Karpas-422 (cell line): ENCODE data around the gene PLXDC2. TPM values are rescaled to one million over a fixed set of nuclear protein-coding genes. Genes with fewer than 3 reads are reported as not detected.
"Not testable (repeated sequence)": the region's sequence is repeated elsewhere in the genome, so short reads cannot be mapped to it uniquely, and the experiment has no call there.

ENCODE experiments used
- DNase-seq: peaks from one replicate; pipeline ENCODE4 v3.0.0-alpha.2; 2015
- H2AFZ ChIP-seq: fragments of 200-600 bp; sonication (generic); 2 replicates; pipeline ENCODE4 v1.6.1; 2014; ENCODE audit warnings: antibody characterized with exemption, low read length, mixed read lengths
- H3K27ac ChIP-seq: fragments of 200-600 bp; sonication (generic); 2 replicates; pipeline ENCODE4 v1.5.1; 2014; ENCODE audit warnings: mild to moderate bottlenecking, low read length, moderate library complexity
- H3K27me3 ChIP-seq: fragments of 200-600 bp; sonication (generic); 2 replicates; pipeline ENCODE4 v1.6.1; 2014; ENCODE audit warnings: low read length, mixed read lengths
- H3K36me3 ChIP-seq: fragments of 200-600 bp; sonication (generic); 2 replicates; pipeline ENCODE4 v1.6.1; 2014; ENCODE audit warnings: low read length, mixed read lengths; ENCODE audit not compliant: insufficient read depth
- H3K4me1 ChIP-seq: fragments of 200-600 bp; sonication (generic); 2 replicates; pipeline ENCODE4 v1.6.1; 2014; ENCODE audit warnings: mild to moderate bottlenecking, low read length, mixed read lengths
- H3K4me2 ChIP-seq: fragments of 200-600 bp; sonication (generic); 2 replicates; pipeline ENCODE4 v1.6.1; 2014; ENCODE audit warnings: low read length, low read depth, mild to moderate bottlenecking; ENCODE audit not compliant: poor library complexity, severe bottlenecking
- H3K4me3 ChIP-seq: fragments of 200-600 bp; sonication (generic); 2 replicates; pipeline ENCODE4 v1.5.1; 2014; ENCODE audit warnings: mild to moderate bottlenecking, antibody characterized with exemption, low read length, mixed read lengths
- H3K79me2 ChIP-seq: fragments of 200-600 bp; sonication (generic); 2 replicates; pipeline ENCODE4 v1.6.1; 2014; ENCODE audit warnings: mild to moderate bottlenecking, low read length, mixed read lengths
- H3K9ac ChIP-seq: fragments of 200-600 bp; sonication (generic); 2 replicates; pipeline ENCODE4 v1.6.0; 2014; ENCODE audit warnings: low read length
- H3K9me2 ChIP-seq: fragments of 200-600 bp; sonication (generic), shearing (Covaris generic); replicated peaks from 2 replicates; pipeline ENCODE4 v1.6.0; 2014; ENCODE audit warnings: mild to moderate bottlenecking, low read length, moderate library complexity; ENCODE audit not compliant: insufficient read depth
- H3K9me3 ChIP-seq: fragments of 300-700, 200-600 bp; sonication (generic); 2 replicates; pipeline ENCODE4 v1.6.1; 2014; ENCODE audit warnings: low read length, mixed read lengths
- H4K20me1 ChIP-seq: fragments of 200-600 bp; sonication (generic); 2 replicates; pipeline ENCODE4 v1.6.1; 2014; ENCODE audit warnings: mild to moderate bottlenecking, antibody characterized with exemption, low read length, low read depth; ENCODE audit not compliant: insufficient read depth
- total RNA-seq: library from RNA; depleted of rRNA; stranded (reverse); fragments of >200 nt; shearing (Covaris generic); gene quantifications from 2 replicates; pipeline ENCODE4 v1.2.3, GENCODE V29; 2014; ENCODE audit warnings: low replicate concordance

The PLXDC2 gene
- total RNA-seq, 1 experiment from 2014 or later, result not detected

- not testable (repeated sequence) for H3K4me2 ChIP-seq, H3K4me1 ChIP-seq, H2AFZ ChIP-seq, H3K9me2 ChIP-seq, H4K20me1 ChIP-seq, H3K4me3 ChIP-seq, H3K79me2 ChIP-seq, DNase-seq, H3K9ac ChIP-seq, H3K27ac ChIP-seq, H3K27me3 ChIP-seq, H3K36me3 ChIP-seq
- H3K9me3 ChIP-seq, result peaks cover 11% of the 10 kb centered on the region; the same call in 1 of the 2 replicates
These were observed 375.2 kb downstream of the PLXDC2 start for GRCh38 chr10:20191392-20191791.

GRCh38 chr10:20195076-20195475 is 378.8 kb downstream of the PLXDC2 start:
- Histone ChIP-seq H4K20me1 (no peaks in the 10 kb centered on the region), H3K79me2 (no peaks in the 10 kb centered on the region), H3K9ac (no peak overlapping the region), H3K4me1 (no peaks in the 10 kb centered on the region), H3K9me2 (no peaks in the 10 kb centered on the region), H2AFZ (no peak overlapping the region), H3K4me2 (no peak overlapping the region), H3K27me3 (no peaks in the 10 kb centered on the region), H3K9me3 (peaks cover 3% of the 10 kb centered on the region; the same call in 1 of the 2 replicates), H3K27ac (no peak overlapping the region), H3K4me3 (no peak overlapping the region), H3K36me3 (no peaks in the 10 kb centered on the region)
- DNase-seq, result no peak

- H2AFZ ChIP-seq, result no peak overlapping the region
- no peak for DNase-seq
- no peak overlapping the region for H3K9ac ChIP-seq
- H3K27me3 ChIP-seq, result no peaks in the 10 kb centered on the region
- H3K9me3 ChIP-seq, result peaks cover 18% of the 10 kb centered on the region
- no peaks in the 10 kb centered on the region for H3K4me1 ChIP-seq
- no peak overlapping the region for H3K4me2 ChIP-seq
- H3K79me2 ChIP-seq, result no peaks in the 10 kb centered on the region
- H3K4me3 ChIP-seq, result no peak overlapping the region
- H3K9me2 ChIP-seq, result no peaks in the 10 kb centered on the region
- H3K36me3 ChIP-seq, result no peaks in the 10 kb centered on the region
- no peak overlapping the region for H3K27ac ChIP-seq
- H4K20me1 ChIP-seq, result no peaks in the 10 kb centered on the region
These were observed 384.5 kb downstream of the PLXDC2 start for GRCh38 chr10:20200758-20201157.

- H3K9me3 ChIP-seq, result peaks cover 20% of the 10 kb centered on the region
- no peaks in the 10 kb centered on the region for H3K36me3 ChIP-seq
- no peaks in the 10 kb centered on the region for H3K27me3 ChIP-seq
- H3K9me2 ChIP-seq, result no peaks in the 10 kb centered on the region
- H4K20me1 ChIP-seq, result no peaks in the 10 kb centered on the region
- no peak overlapping the region for H3K27ac ChIP-seq
- H3K4me2 ChIP-seq, result no peak overlapping the region
- no peaks in the 10 kb centered on the region for H3K79me2 ChIP-seq
- H3K9ac ChIP-seq, result no peak overlapping the region
- no peak for DNase-seq
- no peak overlapping the region for H3K4me3 ChIP-seq
- H3K4me1 ChIP-seq, result no peaks in the 10 kb centered on the region
- H2AFZ ChIP-seq, result no peak overlapping the region
These were observed 386.1 kb downstream of the PLXDC2 start for GRCh38 chr10:20202337-20202736.

GRCh38 chr10:20207653-20208052 is 391.4 kb downstream of the PLXDC2 start:
- no peaks in the 10 kb centered on the region for H3K4me1 ChIP-seq
- no peak overlapping the region for H3K9ac ChIP-seq
- no peak for DNase-seq
- H2AFZ ChIP-seq, result no peak overlapping the region
- peaks cover 22% of the 10 kb centered on the region for H3K9me3 ChIP-seq
- no peaks in the 10 kb centered on the region for H3K9me2 ChIP-seq
- no peak overlapping the region for H3K4me2 ChIP-seq
- no peak overlapping the region for H3K4me3 ChIP-seq
- no peak overlapping the region for H3K27ac ChIP-seq
- no peaks in the 10 kb centered on the region for H4K20me1 ChIP-seq
- no peaks in the 10 kb centered on the region for H3K79me2 ChIP-seq
- H3K36me3 ChIP-seq, result no peaks in the 10 kb centered on the region
- no peaks in the 10 kb centered on the region for H3K27me3 ChIP-seq

GRCh38 chr10:20209098-20209497 is 392.9 kb downstream of the PLXDC2 start:
- H3K27me3 ChIP-seq, H3K36me3 ChIP-seq, DNase-seq, H3K9me2 ChIP-seq, H4K20me1 ChIP-seq, H3K79me2 ChIP-seq, H3K4me3 ChIP-seq, H3K4me1 ChIP-seq, H2AFZ ChIP-seq, H3K4me2 ChIP-seq, H3K9ac ChIP-seq, H3K27ac ChIP-seq: not testable (repeated sequence)
- H3K9me3 ChIP-seq, result peaks cover 15% of the 10 kb centered on the region; the same call in 1 of the 2 replicates

GRCh38 chr10:20215547-20216152 is 399.4 kb downstream of the PLXDC2 start:
- no peaks in the 10 kb centered on the region for H3K79me2 ChIP-seq
- no peak overlapping the region for H2AFZ ChIP-seq
- no peaks in the 10 kb centered on the region for H3K4me1 ChIP-seq
- H3K4me2 ChIP-seq, result no peak overlapping the region
- DNase-seq, result no peak
- no peaks in the 10 kb centered on the region for H3K36me3 ChIP-seq
- no peak overlapping the region for H3K9ac ChIP-seq
- H4K20me1 ChIP-seq, result no peaks in the 10 kb centered on the region
- H3K27ac ChIP-seq, result no peak overlapping the region
- no peak overlapping the region for H3K4me3 ChIP-seq
- H3K9me3 ChIP-seq, result peaks cover 13% of the 10 kb centered on the region; the same call in 1 of the 2 replicates
- H3K27me3 ChIP-seq, result no peaks in the 10 kb centered on the region
- H3K9me2 ChIP-seq, result no peaks in the 10 kb centered on the region

- no peak overlapping the region for H2AFZ ChIP-seq
- H4K20me1 ChIP-seq, result no peaks in the 10 kb centered on the region
- H3K27me3 ChIP-seq, result no peaks in the 10 kb centered on the region
- no peaks in the 10 kb centered on the region for H3K79me2 ChIP-seq
- peaks cover 10% of the 10 kb centered on the region; the same call in 1 of the 2 replicates for H3K9me3 ChIP-seq
- H3K4me1 ChIP-seq, result no peaks in the 10 kb centered on the region
- no peak overlapping the region for H3K4me3 ChIP-seq
- H3K9me2 ChIP-seq, result no peaks in the 10 kb centered on the region
- H3K36me3 ChIP-seq, result no peaks in the 10 kb centered on the region
- no peak overlapping the region for H3K27ac ChIP-seq
- no peak for DNase-seq
- H3K4me2 ChIP-seq, result no peak overlapping the region
- no peak overlapping the region for H3K9ac ChIP-seq
These were observed 405.1 kb downstream of the PLXDC2 start for GRCh38 chr10:20221356-20221755.
